Upper lobe of left lung (tissue), 6 donors: ENCODE results near the gene SOX8. TPM values are rescaled to one million over a fixed set of nuclear protein-coding genes. Genes with fewer than 3 reads are reported as not detected.

Experiments used
- ATAC-seq, 2 donors: fragments of 200-7000 bp; cut with Tn5 transposase; one replicate each; pipeline ENCODE4 v1.9.1; 2022; ENCODE audit warnings: mild to moderate bottlenecking in 2 of 2, moderate library complexity in 2 of 2; ENCODE audit not compliant: low FRiP score in 2 of 2
- DNase-seq, 2 donors: peaks; one replicate each; pipeline ENCODE4 v3.0.0-alpha.2; 2019 to 2020
- H3K27ac ChIP-seq, 4 donors: fragments of 200-600 bp; sonication (generic); one replicate each; pipeline ENCODE4 v1.5.1; 2016 to 2019
- H3K27me3 ChIP-seq, 4 donors: fragments of 200-600 bp; sonication (generic); one replicate each; pipeline ENCODE4 v1.5.1; 2017 to 2019
- H3K36me3 ChIP-seq, 4 donors: fragments of 200-600 bp; sonication (generic); one replicate each; pipeline ENCODE4 v1.5.1; 2016 to 2019
- H3K4me1 ChIP-seq, 4 donors: fragments of 200-600 bp; sonication (generic); one replicate each; pipeline ENCODE4 v1.5.1; 2018 to 2019
- H3K4me3 ChIP-seq, 4 donors: fragments of 200-600 bp; sonication (generic); one replicate each; pipeline ENCODE4 v1.5.1; 2017 to 2019; ENCODE audit warnings: mild to moderate bottlenecking in 2 of 4, moderate library complexity in 1 of 4
- H3K9me3 ChIP-seq, 4 donors: fragments of 200-600 bp; sonication (generic); one replicate each; pipeline ENCODE4 v1.5.1; 2018 to 2019
- CTCF ChIP-seq, 6 experiments: fragments of 450-650 bp in 4 of 6; fragments of 200-600 bp in 2 of 6; sonication (generic) in 2 of 6; IDR thresholded peaks; one replicate each; pipeline ENCODE4 v1.5.1; 2016 to 2019; ENCODE audit warnings: antibody characterized with exemption in 6 of 6
- EP300 ChIP-seq, 4 donors: sonication (generic); formaldehyde crosslinking; IDR thresholded peaks; one replicate each; pipeline ENCODE4 v1.5.1; 2017; ENCODE audit warnings: antibody characterized with exemption in 4 of 4, control low read depth in 2 of 4
- POLR2A ChIP-seq, 4 donors: fragments of 450-650 bp; IDR thresholded peaks; one replicate each; pipeline ENCODE4 v1.5.1; 2016 to 2017; ENCODE audit warnings: antibody characterized with exemption in 4 of 4, mild to moderate bottlenecking in 2 of 4
- POLR2AphosphoS5 ChIP-seq, 2 donors: sonication (generic); formaldehyde crosslinking; IDR thresholded peaks; one replicate each; pipeline ENCODE4 v1.5.1; 2017; ENCODE audit warnings: antibody characterized with exemption in 2 of 2
- WGBS, 2 donors: methylation state at CpG; one replicate each; pipeline ENCODE4 v1.1.5; 2017 to 2018; 5-methylcytosine and 5-hydroxymethylcytosine counted together
- total RNA-seq, 6 donors: library from RNA; depleted of rRNA in 4 of 6; stranded (reverse); fragments of >200 nt in 4 of 6; gene quantifications; one replicate each; pipeline versions ENCODE4 v1.1.0 to v1.2.1, GENCODE V29; 2016 to 2021
- donor health status: DM: no; HTN: no; CAD: no; lungs with moderate emphysema.
- donor health status: DM: no; HTN: yes; CAD: no; lungs with severe emphysema.

The SOX8 gene
- 1 to 10 TPM in 2 of 6 donors, under 1 TPM in 4; 0.14 to 1.1 (median 0.57) TPM for total RNA-seq

- Histone ChIP-seq H3K36me3 (no peaks in the 10 kb centered on the region), H3K4me1 (peaks cover 17 to 29% (median 18%) of the 10 kb centered on the region in 4 donors), H3K9me3 (no peaks in the 10 kb centered on the region), H3K4me3 (peak within 1 kb of the TSS; percentile 25 to 63 (median 58)), H3K27me3 (peaks cover 0 to 43% (median 16%) of the 10 kb centered on the region in 4 donors), H3K27ac (no peak within 1 kb of the TSS)
- DNase-seq (peak in 1 of 2 donors; percentile 91), ATAC-seq (no peak)
- WGBS, 2 donors = no CpG with 5 or more reads among the region's 80 CpGs
- TF ChIP-seq EP300 (IDR thresholded peaks at IDR 0.05) (no peak), POLR2A (IDR thresholded peaks at IDR 0.05) (no peak), CTCF (IDR thresholded peaks at IDR 0.05) (no peak), POLR2AphosphoS5 (IDR thresholded peaks at IDR 0.05) (no peak)
Observed at GRCh38 chr16:981695-982144, at the start of gene SOX8. TSS of gene SOX8 (plus strand) at chr16:981770. CDS start at chr16:981923, 153 bp downstream.

- TF ChIP-seq EP300 (IDR thresholded peaks at IDR 0.05) (no peak), POLR2AphosphoS5 (IDR thresholded peaks at IDR 0.05) (no peak), POLR2A (IDR thresholded peaks at IDR 0.05) (no peak), CTCF (IDR thresholded peaks at IDR 0.05) (no peak)
- Histone ChIP-seq H3K27me3 (no peaks in the 10 kb centered on the region), H3K4me1 (no peaks in the 10 kb centered on the region), H3K4me3 (no peak overlapping the region), H3K9me3 (no peaks in the 10 kb centered on the region), H3K36me3 (peaks cover 0 to 40% (median 23%) of the 10 kb centered on the region in 4 donors), H3K27ac (no peak overlapping the region)
- DNase-seq (no peak), ATAC-seq (no peak)
- 93 to 95% methylated on average over 21 of the region's 21 CpGs for WGBS, 2 donors
Observed at GRCh38 chr16:932831-933330, 48.7 kb upstream of the SOX8 start.

- ATAC-seq (peak in 1 of 2 donors; percentile 5), DNase-seq (no peak)
- 95 to 98% methylated on average over 7 to 15 of the region's 15 CpGs for whole genome bisulfite sequencing, 2 donors
- TF ChIP-seq CTCF (IDR thresholded peaks at IDR 0.05) (no peak), EP300 (IDR thresholded peaks at IDR 0.05) (no peak), POLR2A (IDR thresholded peaks at IDR 0.05) (no peak), POLR2AphosphoS5 (IDR thresholded peaks at IDR 0.05) (no peak)
- Histone ChIP-seq H3K4me3 (no peak overlapping the region), H3K36me3 (peaks cover 0 to 41% (median 24%) of the 10 kb centered on the region in 4 donors), H3K4me1 (no peaks in the 10 kb centered on the region), H3K27me3 (no peaks in the 10 kb centered on the region), H3K9me3 (no peaks in the 10 kb centered on the region), H3K27ac (no peak overlapping the region)
Observed at GRCh38 chr16:933581-933980, 48.0 kb upstream of the SOX8 start.

- no peaks in the 10 kb centered on the region for H3K27me3 ChIP-seq
- no peaks in the 10 kb centered on the region for H3K9me3 ChIP-seq
- 93 to 95% methylated on average over 10 of the region's 10 CpGs for WGBS, 2 donors
- TF ChIP-seq CTCF (IDR thresholded peaks at IDR 0.05) = no peak
- TF ChIP-seq POLR2AphosphoS5 (IDR thresholded peaks at IDR 0.05) = no peak
- TF ChIP-seq EP300 (IDR thresholded peaks at IDR 0.05) = no peak
- no peak for TF ChIP-seq POLR2A (IDR thresholded peaks at IDR 0.05)
- no peak overlapping the region for H3K4me3 ChIP-seq
- H3K4me1 ChIP-seq = no peaks in the 10 kb centered on the region
- H3K36me3 ChIP-seq = peaks cover 0 to 41% (median 24%) of the 10 kb centered on the region in 4 donors
- no peak overlapping the region for H3K27ac ChIP-seq
- ATAC-seq = no peak
- no peak for DNase-seq
Observed at GRCh38 chr16:934178-934577, 47.4 kb upstream of the SOX8 start.

GRCh38 chr16:935684-936083 is 45.9 kb upstream of the SOX8 start:
- no peak for ATAC-seq
- no peak for TF ChIP-seq POLR2AphosphoS5 (IDR thresholded peaks at IDR 0.05)
- TF ChIP-seq POLR2A (IDR thresholded peaks at IDR 0.05) = no peak
- Histone ChIP-seq H3K27me3 (no peaks in the 10 kb centered on the region), H3K4me3 (no peak overlapping the region), H3K27ac (no peak overlapping the region), H3K4me1 (no peaks in the 10 kb centered on the region), H3K36me3 (peaks cover 0 to 32% (median 16%) of the 10 kb centered on the region in 4 donors), H3K9me3 (no peaks in the 10 kb centered on the region)
- WGBS, 2 donors = 82 to 86% methylated on average over 11 of the region's 11 CpGs
- no peak for DNase-seq
